GM19463 (cell line): Measurements from ENCODE around the gene PLA2G2F.

ENCODE experiments used
- ATAC-seq: cut with Tn5 transposase; IDR thresholded peaks from one replicate; pipeline ENCODE4 v1.9.1; 2021; ENCODE audit warnings: mild to moderate bottlenecking, moderate library complexity; ENCODE audit not compliant: unreplicated experiment

The PLA2G2F gene

GRCh38 chr1:20166051-20166450, 26.9 kb downstream of the PLA2G2F start:
- no peak for ATAC-seq

- ATAC-seq = no peak
Observed at GRCh38 chr1:20167126-20167525, 28.0 kb downstream of the PLA2G2F start.

- no peak for ATAC-seq
Observed at GRCh38 chr1:20168564-20169491, 29.7 kb downstream of the PLA2G2F start.

GRCh38 chr1:20169932-20170331, 30.8 kb downstream of the PLA2G2F start:
- no peak for ATAC-seq

DNA sequence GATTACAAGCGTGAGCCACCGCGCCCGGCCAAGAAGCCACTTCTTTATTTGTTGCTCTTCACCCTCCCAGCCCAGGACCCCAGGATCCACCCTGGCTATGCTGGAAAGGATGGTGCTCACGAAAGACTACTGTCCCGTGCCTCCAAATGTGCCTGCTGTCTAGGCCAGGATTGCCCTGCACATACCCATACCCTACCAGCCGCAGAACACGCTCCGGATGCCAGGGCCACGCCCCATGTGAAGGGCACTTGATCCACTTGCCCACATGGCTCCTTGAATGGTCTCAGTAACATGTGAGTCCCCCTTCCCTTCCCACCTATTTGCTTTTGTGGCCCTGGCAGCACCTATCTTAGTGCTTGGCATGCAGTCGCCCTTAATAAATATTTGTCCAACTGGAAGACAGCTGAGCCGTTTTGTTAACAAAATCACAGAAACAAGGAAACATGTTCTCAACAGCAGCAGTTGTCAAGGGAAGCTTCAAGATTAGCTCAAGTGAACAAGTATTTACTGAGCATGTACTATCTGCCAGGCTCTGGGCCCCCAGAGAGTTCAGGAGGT, 33.0 kb downstream of the PLA2G2F start:
- no peak for ATAC-seq

GRCh38 chr1:20174937-20175666, 36.0 kb downstream of the PLA2G2F start:
- no peak for ATAC-seq

- no peak for ATAC-seq
Observed at GRCh38 chr1:20178634-20179370, 39.7 kb downstream of the PLA2G2F start.

GRCh38 chr1:20179371-20180128, 40.4 kb downstream of the PLA2G2F start:
- no peak for ATAC-seq

DNA sequence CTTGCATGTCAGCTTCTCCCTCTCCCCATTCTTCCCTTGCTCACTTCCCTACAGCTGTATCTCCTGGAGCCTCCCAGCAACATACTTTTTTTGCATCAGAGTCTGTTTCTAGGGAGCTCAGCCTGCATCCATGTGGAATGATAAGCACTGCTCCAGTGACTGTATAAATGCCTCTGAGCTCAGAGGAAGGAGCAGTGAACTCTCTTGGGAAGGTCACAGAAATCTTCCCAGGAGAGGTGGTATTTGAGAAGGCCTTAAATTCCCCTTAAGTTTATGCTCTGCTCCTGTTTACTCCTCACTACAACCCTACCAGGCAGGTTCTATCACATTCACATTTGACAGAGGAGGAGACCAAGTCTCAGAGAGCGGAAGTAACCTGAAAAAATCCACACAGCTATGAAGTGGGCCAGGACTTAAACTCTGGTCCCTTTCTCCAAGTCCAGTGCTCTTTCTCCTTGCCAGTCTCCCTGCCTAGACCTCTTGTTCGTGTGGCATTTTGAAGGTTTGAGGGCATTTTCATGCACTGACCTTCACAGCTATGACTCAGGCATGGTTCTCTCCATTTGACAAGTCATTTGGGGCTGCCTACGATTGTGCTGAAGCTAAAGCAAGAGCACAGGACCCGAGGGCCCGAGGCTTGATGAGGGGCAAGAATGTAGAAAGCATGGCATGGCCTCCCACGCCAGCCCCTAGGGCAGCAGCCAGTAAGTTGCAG, 41.2 kb downstream of the PLA2G2F start:
- no peak for ATAC-seq

DNA sequence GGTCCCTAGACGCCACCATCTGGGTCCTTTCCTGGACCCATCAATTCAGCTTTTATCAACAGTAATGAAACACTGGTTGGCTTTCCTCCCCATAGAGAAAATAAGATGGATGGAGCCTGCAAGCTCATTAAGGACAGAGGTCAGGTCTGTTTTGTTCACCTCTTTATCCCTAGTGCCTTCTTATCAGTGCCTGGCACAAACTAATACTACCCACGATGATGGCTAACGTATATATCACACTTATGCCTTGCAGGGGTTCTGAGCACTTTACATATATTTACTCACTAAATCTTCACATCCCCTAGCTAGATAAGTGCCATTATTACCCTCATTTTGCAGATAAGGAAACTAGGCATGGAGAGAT, 41.7 kb downstream of the PLA2G2F start:
- no peak for ATAC-seq

GRCh38 chr1:20182415-20182814, 43.3 kb downstream of the PLA2G2F start:
- no peak for ATAC-seq

- no peak for ATAC-seq
Observed at GRCh38 chr1:20183035-20183434, 43.9 kb downstream of the PLA2G2F start.

GRCh38 chr1:20183616-20184271, 44.6 kb downstream of the PLA2G2F start:
- ATAC-seq = no peak

- ATAC-seq = no peak
Observed at GRCh38 chr1:20184481-20184900, 45.4 kb downstream of the PLA2G2F start.

- ATAC-seq = no peak
Observed at GRCh38 chr1:20184997-20185833, 46.1 kb downstream of the PLA2G2F start.

- ATAC-seq = no peak
Observed at GRCh38 chr1:20185834-20186782, 47.0 kb downstream of the PLA2G2F start, which contains the start of the genes PLA2G2C and UBXN10. TSS of gene PLA2G2C (minus strand) at chr1:20186518. CDS start at chr1:20177363, 9,155 bp downstream. TSS of gene UBXN10 (plus strand) at chr1:20186096. CDS start at chr1:20190562, 4,466 bp downstream.
